HG03039 (cell line): ENCODE data around the gene C16orf90.
"Not testable (repeated sequence)": the region's sequence is repeated elsewhere in the genome, so short reads cannot be mapped to it uniquely, and the experiment has no call there.

Experiments
- ATAC-seq: cut with Tn5 transposase; IDR thresholded peaks from one replicate; pipeline ENCODE4 v1.9.1; 2021; ENCODE audit warnings: mild to moderate bottlenecking, moderate library complexity; ENCODE audit not compliant: unreplicated experiment

The C16orf90 gene, protein sequence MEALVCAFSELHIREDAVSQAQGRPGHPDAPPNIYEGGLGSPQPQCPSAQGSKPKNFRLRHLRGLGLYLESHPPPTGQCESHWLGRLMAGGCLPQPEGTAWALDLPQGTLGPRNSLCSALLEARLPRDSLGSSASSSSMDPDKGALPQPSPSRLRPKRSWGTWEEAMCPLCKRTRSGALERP

GRCh38 chr16:3495176-3495575, at the start of gene C16orf90:
TSS of gene C16orf90 (minus strand) at chr16:3495489. CDS start at chr16:3495421, 68 bp downstream.
- no peak for ATAC-seq

DNA sequence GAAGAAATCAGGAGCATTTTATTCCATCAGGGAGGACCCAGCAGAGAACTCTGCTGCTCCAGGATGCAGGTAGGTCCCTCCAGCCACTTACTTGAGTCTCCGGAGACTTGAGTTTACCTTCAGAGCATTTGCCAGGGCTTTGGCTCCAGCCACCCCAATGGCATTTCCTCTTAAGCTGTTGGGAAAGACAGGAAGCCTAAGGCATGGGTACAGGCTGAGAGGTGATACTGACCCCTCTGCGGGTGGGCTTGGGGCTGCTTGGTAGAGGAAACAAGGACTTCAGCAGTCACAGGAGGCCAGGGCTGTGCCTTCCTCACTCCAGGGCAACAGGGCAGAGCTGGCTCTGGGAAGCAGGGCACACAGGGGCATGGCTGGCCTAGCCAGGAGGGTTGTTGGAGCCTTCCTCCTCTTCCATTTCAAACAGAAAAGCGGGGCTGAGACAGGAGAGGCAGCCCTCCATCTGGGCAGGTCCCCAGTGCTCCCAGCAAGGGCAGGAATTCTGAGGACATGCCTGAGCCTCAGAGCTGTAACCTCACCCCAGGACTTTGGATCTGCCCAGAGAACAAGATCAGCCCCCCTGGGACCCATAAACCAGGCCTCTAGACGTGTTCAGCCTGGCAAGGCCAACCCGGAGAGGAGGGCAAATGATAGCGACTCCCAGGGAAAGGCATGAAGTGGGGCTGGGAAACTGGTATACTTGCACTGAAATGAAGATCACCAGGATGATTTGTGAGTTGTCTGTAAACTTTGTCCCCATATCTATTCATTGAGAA, 47.5 kb upstream of the C16orf90 start:
- no peak for ATAC-seq

DNA sequence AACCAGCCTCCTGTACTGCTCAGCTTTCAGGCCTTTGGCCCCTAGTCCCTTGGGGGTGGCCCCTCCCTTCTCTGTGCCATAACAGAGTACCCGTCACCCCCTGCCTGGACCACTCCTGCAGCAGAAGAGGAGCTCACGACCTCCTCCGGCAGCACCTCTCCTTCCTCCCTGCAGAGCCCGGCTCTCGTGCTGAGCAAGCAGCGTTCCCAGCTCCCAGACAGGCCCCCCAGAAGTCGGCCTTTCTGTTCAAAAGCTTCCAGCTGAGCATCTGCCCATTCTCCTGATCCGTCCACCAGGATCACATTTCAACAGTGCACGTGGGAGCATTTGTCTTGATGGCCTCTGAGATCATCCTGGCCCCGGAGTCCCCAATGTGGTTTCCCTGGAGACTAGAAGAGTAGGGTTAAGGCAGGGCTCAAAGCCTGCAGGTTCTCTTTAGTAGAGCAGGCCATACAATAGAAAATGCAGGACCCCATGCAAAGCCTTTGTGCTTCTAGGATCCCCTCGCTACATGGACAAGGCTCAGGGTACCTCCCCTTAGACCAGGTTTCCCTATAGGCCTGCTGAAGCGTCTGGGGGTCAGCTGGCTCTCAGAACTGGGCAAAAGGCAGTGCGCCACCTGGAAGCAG, 46.4 kb upstream of the C16orf90 start:
- ATAC-seq = no peak

- ATAC-seq = no peak
These were observed 42.9 kb upstream of the C16orf90 start for GRCh38 chr16:3538222-3538621.

DNA sequence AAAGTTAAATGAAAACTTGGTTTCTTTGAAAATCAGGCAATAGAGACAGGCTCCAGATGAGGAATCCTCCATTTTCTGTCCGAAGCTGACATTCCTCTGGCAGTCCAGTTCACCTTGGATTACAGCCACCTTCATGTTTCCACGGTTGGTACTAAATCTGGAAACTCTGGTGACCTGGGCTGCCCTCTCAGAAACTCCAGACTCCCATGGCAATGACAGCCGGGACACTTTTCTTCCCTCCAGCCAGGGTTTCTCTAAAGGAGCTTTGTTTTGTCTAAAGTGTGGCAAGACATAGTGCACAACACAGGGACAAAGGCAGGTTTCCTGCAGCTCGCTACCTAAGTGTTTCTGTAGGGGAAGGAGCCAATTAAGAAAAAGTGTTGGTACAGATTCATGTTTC, 41.6 kb upstream of the C16orf90 start:
- ATAC-seq = no peak

DNA sequence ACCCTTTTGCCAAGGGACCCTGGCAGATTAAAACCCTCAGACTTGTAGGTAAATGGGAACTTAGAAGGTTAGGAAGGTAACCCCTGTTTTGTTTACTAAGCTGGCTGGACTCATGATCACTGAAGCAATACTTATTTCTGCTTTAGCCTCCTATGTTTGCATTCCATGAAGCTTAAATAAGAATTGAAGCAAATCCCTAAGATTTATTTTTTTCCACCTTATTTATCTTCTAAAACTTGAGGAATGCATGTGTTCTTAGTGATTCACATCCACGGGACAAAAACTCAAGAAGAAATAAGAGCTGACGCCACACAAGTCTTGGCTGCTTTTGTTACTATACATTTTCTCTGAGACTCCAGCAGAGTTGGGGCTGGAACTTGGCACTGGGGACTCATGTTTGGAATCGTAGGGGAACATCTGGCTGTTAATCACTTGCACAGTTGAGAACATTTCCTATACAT, 41.0 kb upstream of the C16orf90 start:
- no peak for ATAC-seq

- ATAC-seq = no peak
These were observed 38.8 kb upstream of the C16orf90 start for GRCh38 chr16:3534126-3534525.

DNA sequence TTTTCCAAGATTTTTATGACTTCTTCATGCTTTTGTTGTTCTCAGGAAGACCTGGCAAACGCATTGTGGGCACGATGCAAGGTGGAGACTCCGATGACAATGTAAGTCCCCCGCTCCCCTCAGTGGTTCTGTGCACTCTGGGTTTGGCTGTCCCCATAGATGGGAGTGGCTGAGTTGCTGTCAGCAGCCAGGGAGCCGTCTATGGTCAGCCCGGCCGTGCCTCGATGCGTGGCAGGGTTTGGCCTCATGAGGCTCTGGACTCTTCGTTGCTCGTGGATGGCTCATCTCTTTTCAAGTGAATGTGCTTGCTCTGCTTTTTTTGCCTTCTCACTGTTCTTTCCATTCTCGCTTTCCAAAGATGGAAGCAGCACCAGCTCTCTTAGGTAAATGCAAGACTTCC, 37.5 kb upstream of the C16orf90 start:
- no peak for ATAC-seq

- no peak for ATAC-seq
These were observed 35.2 kb upstream of the C16orf90 start for GRCh38 chr16:3530371-3530914.

DNA sequence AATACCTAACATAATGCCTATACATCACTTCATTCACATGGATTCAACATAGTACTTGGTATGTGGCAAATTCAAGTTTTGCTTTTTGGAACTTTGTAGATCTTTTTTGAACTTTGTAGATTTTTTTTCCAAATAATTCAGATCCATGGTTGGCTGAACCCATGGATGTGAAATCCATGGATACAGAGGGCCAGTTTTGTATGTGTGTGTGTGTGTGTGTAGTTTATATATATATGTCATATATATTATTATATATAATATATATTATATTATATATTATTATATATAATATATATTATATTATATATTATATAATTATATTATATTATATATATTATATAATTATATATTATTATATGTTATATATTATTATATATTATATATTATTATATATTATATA, 33.9 kb upstream of the C16orf90 start:
- ATAC-seq = no peak

DNA sequence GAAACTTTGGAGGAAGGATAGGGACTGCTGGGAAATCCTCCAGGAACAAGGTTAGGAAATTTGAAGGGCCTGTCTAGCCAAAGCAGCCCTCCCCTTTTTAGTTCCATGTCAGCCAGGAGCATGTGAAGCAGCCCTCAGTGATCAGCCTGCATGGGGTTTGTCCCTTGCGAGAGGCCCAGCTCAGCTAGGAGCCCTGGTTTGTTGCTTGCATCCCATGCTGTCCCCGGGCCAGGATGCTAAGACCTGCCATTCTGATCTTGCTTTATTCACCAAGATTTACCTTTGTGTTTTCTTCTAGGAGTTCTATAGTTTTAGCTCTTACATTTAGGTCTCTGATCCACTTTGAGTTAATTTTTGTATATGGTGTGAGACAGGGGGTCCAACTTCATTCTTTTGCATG, 33.1 kb upstream of the C16orf90 start:
- ATAC-seq = no peak

DNA sequence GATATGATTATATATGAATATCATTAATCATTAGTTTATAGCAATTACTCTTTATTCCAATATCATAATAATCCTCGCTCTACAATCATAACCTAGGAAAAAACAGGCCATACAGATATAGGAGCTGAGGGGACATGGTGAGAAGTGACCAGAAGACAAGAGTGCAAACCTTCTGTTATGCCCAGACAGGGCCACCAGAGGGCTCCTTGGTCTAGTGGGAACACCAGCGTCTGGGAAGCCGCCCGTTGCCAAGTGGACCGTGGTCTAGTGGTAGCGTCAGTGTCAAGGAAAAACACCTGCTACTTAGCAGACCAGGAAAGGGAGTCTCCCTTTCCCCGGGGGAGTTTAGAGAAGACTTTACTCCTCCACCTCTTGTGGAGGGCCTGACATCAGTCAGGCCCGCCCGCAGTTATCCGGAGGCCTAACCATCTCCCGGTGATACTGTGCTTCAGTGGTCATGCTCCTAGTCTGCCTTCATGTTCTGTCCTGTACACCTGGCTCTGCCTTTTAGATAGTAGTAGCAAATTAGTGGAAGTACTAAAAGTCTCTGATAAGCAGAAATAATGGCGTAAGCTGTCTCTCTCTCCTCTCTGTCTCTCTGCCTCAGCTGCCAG, 32.0 kb upstream of the C16orf90 start:
- ATAC-seq = not testable (repeated sequence)

DNA sequence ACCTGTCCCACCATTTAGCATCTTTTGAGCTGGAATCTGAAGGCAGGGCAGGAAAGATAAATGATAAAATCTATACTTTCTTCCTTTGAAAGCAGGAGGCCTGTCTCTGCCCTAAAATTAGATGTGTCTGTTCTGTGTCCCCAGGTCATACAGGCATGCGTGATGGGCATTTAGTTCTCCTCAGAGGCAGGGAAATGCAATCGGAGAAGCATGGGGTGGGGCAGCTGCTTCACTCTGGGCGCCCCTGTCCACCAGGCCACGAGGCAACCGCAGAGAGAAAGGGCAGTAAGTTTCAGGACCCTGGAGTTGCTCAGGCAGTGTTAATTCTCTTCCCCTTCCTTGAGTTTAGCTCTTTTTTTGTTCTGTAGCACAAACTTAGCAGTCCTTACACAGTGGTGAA, 30.7 kb upstream of the C16orf90 start:
- ATAC-seq = no peak

DNA sequence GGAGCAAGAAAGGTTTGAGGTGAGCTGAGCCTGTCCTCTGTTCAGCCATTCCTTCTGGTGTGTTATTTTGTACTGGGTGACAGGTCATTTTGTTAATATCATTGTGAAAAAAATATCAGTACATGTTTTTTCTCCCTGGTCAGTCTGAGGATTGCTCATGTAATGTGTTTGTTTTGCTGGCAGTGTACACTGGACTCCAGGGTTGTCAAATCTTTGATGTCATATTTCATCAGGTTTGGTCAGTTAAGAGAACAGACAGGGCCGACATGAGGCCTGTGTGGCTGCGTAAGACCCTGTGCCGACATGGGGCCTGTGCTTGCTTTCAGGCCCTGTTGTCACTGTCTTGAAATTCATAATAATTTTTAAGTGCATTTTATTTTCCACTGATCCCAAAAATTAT, 28.0 kb upstream of the C16orf90 start:
- no peak for ATAC-seq

GRCh38 chr16:3520841-3521240, 25.6 kb upstream of the C16orf90 start:
- no peak for ATAC-seq

GRCh38 chr16:3520413-3520812, 25.1 kb upstream of the C16orf90 start:
- no peak for ATAC-seq

- ATAC-seq = no peak
These were observed 24.3 kb upstream of the C16orf90 start for GRCh38 chr16:3519581-3519980.

DNA sequence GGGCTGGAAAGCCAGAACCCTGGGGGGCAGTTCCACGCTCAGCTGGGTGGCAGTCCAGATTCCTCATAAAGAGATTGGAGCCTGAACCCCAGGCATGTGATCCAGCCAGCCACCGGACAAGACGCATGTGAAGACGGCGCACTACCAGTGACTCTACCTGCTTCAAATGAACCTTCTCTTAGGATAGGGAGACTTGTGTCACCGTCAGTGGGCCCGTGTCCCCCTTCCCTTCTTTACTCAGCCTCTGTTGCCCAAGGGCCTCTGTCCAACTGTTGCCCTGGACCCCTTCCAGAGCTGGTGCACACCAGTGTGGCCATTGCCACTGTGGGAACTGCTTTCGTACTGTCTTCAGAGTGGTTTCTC, 23.7 kb upstream of the C16orf90 start:
- no peak for ATAC-seq

DNA sequence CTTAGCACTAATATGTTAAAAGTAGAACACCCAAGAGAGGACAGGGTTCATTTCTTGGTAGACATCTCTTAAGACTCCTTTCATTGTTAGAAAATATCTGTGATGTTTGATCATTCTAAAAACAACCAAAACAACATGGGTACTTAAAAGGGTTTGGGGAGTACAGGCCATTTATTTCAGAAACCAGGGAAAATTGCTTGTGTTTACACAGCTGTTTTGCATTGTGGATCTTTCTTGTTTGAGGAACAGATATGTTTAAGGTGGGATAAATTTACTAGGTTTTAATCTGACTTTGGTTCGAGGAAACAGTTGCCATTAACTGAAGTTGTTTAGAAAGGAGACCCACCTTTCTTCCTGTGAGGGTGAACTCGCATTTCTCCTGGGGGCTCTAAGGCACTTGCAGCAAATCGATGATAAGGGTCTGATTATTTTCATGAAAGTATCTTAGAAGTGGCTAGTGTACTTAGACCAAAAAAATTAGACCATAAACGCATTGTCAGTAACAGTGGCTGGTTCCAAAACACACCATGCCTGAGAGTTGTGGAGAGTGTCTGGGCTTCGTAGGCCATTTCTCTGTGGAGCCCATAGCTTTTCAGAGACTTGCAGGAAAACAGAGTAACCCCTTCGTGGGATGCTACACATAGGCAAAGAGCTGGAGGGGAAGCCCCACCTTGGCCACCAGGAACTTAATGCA, 23.1 kb upstream of the C16orf90 start:
- no peak for ATAC-seq

DNA sequence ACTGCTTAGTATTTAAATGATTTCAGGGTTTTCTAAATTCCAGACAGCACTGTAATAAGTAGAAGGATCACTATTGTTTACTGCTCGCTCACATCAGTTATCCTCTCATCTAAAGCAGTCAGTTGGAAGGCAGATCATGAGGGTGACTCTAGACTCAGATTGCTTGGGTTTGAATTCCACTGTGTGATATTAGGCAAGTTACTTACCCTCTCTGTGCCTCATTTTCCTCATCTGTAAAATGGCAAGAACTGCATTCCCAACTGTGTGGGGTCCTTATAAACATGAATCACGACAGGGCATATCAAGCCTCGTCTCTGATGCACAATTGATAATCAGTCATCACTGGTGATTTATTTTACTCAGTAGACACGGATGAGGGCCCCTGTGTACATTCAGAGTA, 20.6 kb upstream of the C16orf90 start:
- ATAC-seq = no peak

GRCh38 chr16:3514621-3515020, 19.3 kb upstream of the C16orf90 start:
- ATAC-seq = no peak
